GM18519 (cell line): Measurements from ENCODE around the gene ADAT1.
A peak's percentile ranks its signal among the peaks of the same experiment; 100 is the strongest.

Source experiments
- ATAC-seq: cut with Tn5 transposase; IDR thresholded peaks from one replicate; pipeline ENCODE4 v1.9.1; 2021; ENCODE audit warnings: mild to moderate bottlenecking, moderate library complexity; ENCODE audit not compliant: unreplicated experiment, low FRiP score

The ADAT1 gene

GRCh38 chr16:75578212-75578611, 44.9 kb downstream of the ADAT1 start:
- no peak for ATAC-seq

GRCh38 chr16:75576384-75576811, 46.7 kb downstream of the ADAT1 start:
- peak; percentile 64 for ATAC-seq

GRCh38 chr16:75575958-75576357, 47.1 kb downstream of the ADAT1 start:
- no peak for ATAC-seq

- ATAC-seq: no peak
Measured at GRCh38 chr16:75573955-75574354, 49.1 kb downstream of the ADAT1 start.

DNA sequence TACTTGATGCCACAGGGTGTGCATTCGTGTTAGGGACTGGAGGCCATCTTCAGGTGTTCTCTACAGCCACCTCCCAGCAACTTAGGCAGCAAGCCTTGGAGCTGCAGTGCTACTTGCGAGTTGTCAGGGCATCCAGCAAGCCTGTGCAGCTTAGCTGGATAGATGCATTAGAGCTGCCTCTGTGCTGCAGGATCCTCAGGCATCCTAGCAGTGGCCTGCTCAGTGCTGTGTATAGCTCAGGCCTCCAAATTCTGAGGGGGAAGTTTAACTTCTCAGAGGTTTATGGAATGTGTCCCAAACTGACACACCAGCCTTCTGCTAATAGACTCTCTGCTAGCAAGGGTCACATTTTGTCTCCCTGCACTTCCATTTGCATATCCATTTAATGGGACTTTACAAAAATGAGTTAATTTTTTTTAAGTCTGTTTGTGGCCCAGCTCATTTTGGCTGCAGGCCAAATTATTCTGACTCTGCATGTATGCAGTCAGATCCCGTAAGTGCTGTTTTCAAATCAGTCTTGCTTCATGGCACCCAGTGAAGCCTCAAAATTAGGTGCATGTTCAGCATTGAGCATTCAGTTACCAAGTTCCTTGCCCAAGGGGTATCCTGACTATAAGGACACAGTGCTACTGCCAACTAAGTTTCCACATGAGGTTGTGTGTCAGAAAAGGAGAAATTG, 50.1 kb downstream of the ADAT1 start:
- ATAC-seq: no peak

- no peak for ATAC-seq
Measured at GRCh38 chr16:75570396-75571065, 52.5 kb downstream of the ADAT1 start.

DNA sequence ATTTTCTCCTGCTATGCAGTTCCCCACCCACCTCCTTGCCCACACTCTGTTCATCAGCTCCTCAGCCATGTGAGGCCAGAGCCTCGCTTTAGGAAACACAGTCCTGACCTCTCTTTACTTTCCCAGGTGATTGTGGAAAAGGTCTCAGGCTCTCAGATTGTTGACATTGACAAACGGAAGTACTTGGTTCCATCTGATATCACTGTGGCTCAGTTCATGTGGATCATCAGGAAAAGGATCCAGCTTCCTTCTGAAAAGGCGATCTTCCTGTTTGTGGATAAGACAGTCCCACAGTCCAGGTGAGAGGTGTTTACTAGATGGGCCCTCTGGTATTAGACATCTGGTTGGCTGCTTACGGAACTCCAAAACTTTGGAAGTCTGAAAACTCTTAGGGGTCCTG, 55.2 kb downstream of the ADAT1 start:
- no peak for ATAC-seq

DNA sequence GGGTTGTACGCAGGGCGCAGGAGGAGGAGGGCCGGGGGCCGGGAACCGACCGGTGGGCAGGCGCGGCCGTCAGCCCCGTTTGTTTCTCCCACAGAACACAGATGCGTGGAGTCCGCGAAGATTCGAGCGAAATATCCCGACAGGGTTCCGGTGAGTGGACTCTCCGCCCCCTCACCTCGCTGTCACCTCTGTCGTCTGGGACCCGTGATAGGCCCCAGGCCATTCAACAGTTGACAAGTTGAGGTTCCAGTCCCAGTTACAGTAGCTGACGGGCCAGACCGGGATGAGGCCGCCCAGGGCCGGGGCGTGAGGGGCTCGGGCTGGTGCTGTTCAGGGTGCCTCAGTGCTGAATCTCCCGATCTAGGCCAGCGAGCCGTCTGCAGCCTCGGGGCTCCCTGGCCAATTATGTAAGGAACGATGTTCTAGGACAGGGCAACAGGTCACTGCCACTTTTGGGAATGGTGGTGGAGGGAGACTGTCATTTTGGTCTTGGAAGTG, 56.3 kb downstream of the ADAT1 start:
- no peak for ATAC-seq

DNA sequence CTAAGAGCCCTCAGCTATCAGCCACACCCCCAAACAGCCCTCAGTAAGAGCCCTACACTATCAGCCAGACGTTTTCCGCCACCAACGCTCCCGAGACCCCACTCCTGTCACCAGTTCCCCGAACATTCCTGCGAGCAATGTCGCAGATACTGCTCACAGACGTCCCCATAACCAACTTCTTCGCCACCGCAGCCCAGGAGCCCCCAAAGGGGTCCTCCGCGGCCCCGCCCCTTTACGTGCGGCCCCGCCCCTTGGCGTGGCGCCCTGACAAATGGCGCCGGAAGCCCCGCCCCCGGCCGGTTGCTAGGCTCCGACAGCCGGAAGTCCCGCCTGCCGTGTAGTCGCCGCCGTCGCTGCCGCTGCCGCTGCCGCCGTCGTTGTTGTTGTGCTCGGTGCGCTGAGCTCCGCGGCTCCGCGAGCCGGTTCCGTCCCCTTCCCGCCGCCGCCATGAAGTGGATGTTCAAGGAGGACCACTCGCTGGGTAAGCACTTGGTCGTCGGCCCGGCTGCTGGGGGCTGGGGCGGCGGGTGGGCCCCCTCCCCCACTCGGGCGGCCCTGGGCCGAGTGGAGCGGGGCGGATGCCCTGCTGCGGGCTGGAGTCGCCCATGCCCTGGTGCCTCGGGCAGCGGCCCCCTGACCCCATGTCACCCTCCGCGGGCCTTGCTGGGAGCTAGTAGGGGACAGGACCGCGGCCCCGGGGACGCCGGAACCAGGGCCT, 56.9 kb downstream of the ADAT1 start, which contains the start of gene GABARAPL2:
Gene GABARAPL2 (plus strand): TSS at position 340 of the 718 bp plus-strand sequence. CDS start 108 bp downstream, at position 448.
- peak; percentile 47 for ATAC-seq

DNA sequence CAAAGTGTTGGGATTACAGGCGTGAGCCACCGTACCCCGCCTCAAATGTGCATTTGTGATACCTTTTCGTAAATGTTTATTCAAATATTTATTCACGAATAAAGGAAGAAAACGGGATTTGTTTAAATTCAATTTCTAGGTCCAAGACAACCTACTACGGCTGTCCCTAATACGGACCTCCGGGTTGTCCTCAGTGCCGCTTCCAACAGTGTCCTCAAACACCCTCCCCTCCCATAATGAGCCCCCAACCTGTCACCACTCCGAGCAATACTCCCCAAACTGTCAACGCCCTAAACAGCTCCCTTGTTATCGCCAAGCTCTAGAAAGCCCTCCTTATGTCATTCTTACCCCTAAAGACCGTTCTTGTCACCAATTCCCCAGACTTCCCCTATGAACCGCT, 57.4 kb downstream of the ADAT1 start:
- ATAC-seq: no peak

- no peak for ATAC-seq
Measured at GRCh38 chr16:75559564-75560372, 63.3 kb downstream of the ADAT1 start.

- no peak for ATAC-seq
Measured at GRCh38 chr16:75558846-75559401, 64.2 kb downstream of the ADAT1 start.

GRCh38 chr16:75556431-75556950, 66.6 kb downstream of the ADAT1 start:
- no peak for ATAC-seq

- ATAC-seq: peak; percentile 96
Measured at GRCh38 chr16:75555707-75556430, 67.2 kb downstream of the ADAT1 start, which contains the start of gene TMEM231. Gene TMEM231 (minus strand): TSS chr16:75556252. CDS start chr16:75556209, 43 bp downstream.

GRCh38 chr16:75555213-75555706, 67.8 kb downstream of the ADAT1 start:
- no peak for ATAC-seq

GRCh38 chr16:75552951-75553350, 70.1 kb downstream of the ADAT1 start:
- ATAC-seq: no peak

DNA sequence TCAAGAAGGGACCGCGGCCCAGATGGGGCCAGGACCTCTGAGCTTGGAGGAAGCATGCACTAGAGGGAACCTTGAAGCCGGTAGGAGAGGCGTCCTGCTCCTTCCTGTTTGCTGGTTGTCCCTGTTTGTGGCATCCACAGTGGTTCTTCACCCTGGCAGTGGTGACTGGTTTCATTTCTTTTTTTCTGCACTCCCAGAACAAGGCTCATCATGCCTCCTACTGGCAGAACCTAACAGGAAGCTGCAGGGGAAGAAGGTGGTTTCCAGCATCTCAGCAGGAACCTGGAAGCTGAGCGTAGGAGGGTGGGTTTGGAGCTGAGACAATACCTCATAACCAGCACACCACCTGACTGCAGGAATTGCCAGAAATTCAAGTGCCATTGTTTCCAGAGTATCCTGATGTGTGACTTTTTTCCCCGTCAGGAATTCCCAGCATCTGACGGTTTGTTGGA, 72.8 kb downstream of the ADAT1 start:
- peak; percentile 61 for ATAC-seq
